ENCODE results near the gene DNM3. TPM values are rescaled to one million over a fixed set of nuclear protein-coding genes. Genes with fewer than 3 reads are reported as not detected.

Gene DNM3
- polyA plus RNA-seq, 1 donor (not counting 4 experiments of a cell fraction or from before 2014, with no cell fraction given): 2.0 TPM

- H3K27ac ChIP-seq (ENCODE audit: control insufficient read depth, insufficient read depth, low read length): no peak overlapping the region
- H3K4me1 ChIP-seq (ENCODE audit: control insufficient read depth, extremely low read depth, insufficient read depth, low read length): no peaks in the 10 kb centered on the region
- H3K9me1 ChIP-seq (ENCODE audit: control insufficient read depth, extremely low read depth, insufficient read depth, low read length): no peaks in the 10 kb centered on the region
- H4K20me1 ChIP-seq (ENCODE audit: control insufficient read depth, extremely low read depth, insufficient read depth, low read length): no peaks in the 10 kb centered on the region
- H3K4me3 ChIP-seq (ENCODE audit: control insufficient read depth in 2 of 3, extremely low read depth in 1 of 3, insufficient read depth in 2 of 3, low read depth in 1 of 3, low read length in 3 of 3): no peak overlapping the region
- peaks cover 9 to 14% of the 10 kb centered on the region in 2 experiments for H3K36me3 ChIP-seq (ENCODE audit: control insufficient read depth in 2 of 2, extremely low read depth in 1 of 2, insufficient read depth in 2 of 2, low read length in 2 of 2)
- no peaks in the 10 kb centered on the region for H3K27me3 ChIP-seq (ENCODE audit: control insufficient read depth, extremely low read depth, insufficient read depth, low read length)
- no peak for TF ChIP-seq CTCF (optimal IDR thresholded peaks at IDR 0.05 in 1 of 3, IDR thresholded peaks at IDR 0.05 in 1 of 3, conservative IDR thresholded peaks at IDR 0.05 in 1 of 3; ENCODE audit: extremely low read depth in 1 of 3, insufficient read depth in 2 of 3, low read length in 3 of 3)
- TF ChIP-seq EZH2 (IDR thresholded peaks at IDR 0.05; ENCODE audit: low read length): no peak
- H3K9me3 ChIP-seq (ENCODE audit: control insufficient read depth, low read depth, low read length): no peaks in the 10 kb centered on the region
- dilution Hi-C loops (cut with MboI; ENCODE audit: extremely low pct_ligation_motif_present, low sequenced_read_pairs): loop anchor here (10.0 kb wide), 1 partner anchor 184 kb away; no protein-coding TSS in a partner anchor
- no peak overlapping the region for H3K9ac ChIP-seq (ENCODE audit: control insufficient read depth, extremely low read depth, insufficient read depth, low read length)
- FAIRE-seq (no peak), DNase-seq (ENCODE audit: low read depth, low spot score) (no peak)
- no peak overlapping the region for H3K4me2 ChIP-seq (ENCODE audit: control insufficient read depth, extremely low read depth, insufficient read depth, low read depth, low read length)
- peaks cover under 1% of the 10 kb centered on the region for H3K79me2 ChIP-seq (ENCODE audit: control insufficient read depth, insufficient read depth, low read length)
- no peak overlapping the region for H2AFZ ChIP-seq (ENCODE audit: control insufficient read depth, low read length)
These were observed 41.0 kb upstream of the DNM3 start for GRCh38 chr1:171800342-171800741.

GRCh38 chr1:171800851-171801250, 40.4 kb upstream of the DNM3 start:
- dilution Hi-C loops (cut with MboI; ENCODE audit: extremely low pct_ligation_motif_present, low sequenced_read_pairs): loop anchor here (10.0 kb wide), 1 partner anchor 184 kb away; no protein-coding TSS in a partner anchor
- no peak for FAIRE-seq

More at GRCh38 chr1:171800851-171801250, 40.4 kb upstream of the DNM3 start:
- Histone ChIP-seq H3K27ac (ENCODE audit: control insufficient read depth, insufficient read depth, low read length) (no peak overlapping the region), H2AFZ (ENCODE audit: control insufficient read depth, low read length) (no peak overlapping the region), H3K4me1 (ENCODE audit: control insufficient read depth, extremely low read depth, insufficient read depth, low read length) (no peaks in the 10 kb centered on the region), H4K20me1 (ENCODE audit: control insufficient read depth, extremely low read depth, insufficient read depth, low read length) (no peaks in the 10 kb centered on the region), H3K4me2 (ENCODE audit: control insufficient read depth, extremely low read depth, insufficient read depth, low read depth, low read length) (no peak overlapping the region), H3K27me3 (ENCODE audit: control insufficient read depth, extremely low read depth, insufficient read depth, low read length) (no peaks in the 10 kb centered on the region), H3K9me3 (ENCODE audit: control insufficient read depth, low read depth, low read length) (no peaks in the 10 kb centered on the region), H3K9me1 (ENCODE audit: control insufficient read depth, extremely low read depth, insufficient read depth, low read length) (no peaks in the 10 kb centered on the region), H3K4me3 (ENCODE audit: control insufficient read depth in 2 of 3, extremely low read depth in 1 of 3, insufficient read depth in 2 of 3, low read depth in 1 of 3, low read length in 3 of 3) (no peak overlapping the region), H3K79me2 (ENCODE audit: control insufficient read depth, insufficient read depth, low read length) (no peaks in the 10 kb centered on the region), H3K9ac (ENCODE audit: control insufficient read depth, extremely low read depth, insufficient read depth, low read length) (no peak overlapping the region), H3K36me3 (ENCODE audit: control insufficient read depth in 2 of 2, extremely low read depth in 1 of 2, insufficient read depth in 2 of 2, low read length in 2 of 2) (peaks cover 9 to 11% of the 10 kb centered on the region in 2 experiments)
- no peak for TF ChIP-seq EZH2 (IDR thresholded peaks at IDR 0.05; ENCODE audit: low read length)
- no peak for TF ChIP-seq CTCF (optimal IDR thresholded peaks at IDR 0.05 in 1 of 3, IDR thresholded peaks at IDR 0.05 in 1 of 3, conservative IDR thresholded peaks at IDR 0.05 in 1 of 3; ENCODE audit: extremely low read depth in 1 of 3, insufficient read depth in 2 of 3, low read length in 3 of 3)
- DNase-seq (ENCODE audit: low read depth, low spot score): no peak
